Keratinocyte (primary cell): ENCODE data around the gene PPP1R1C. TPM values are rescaled to one million over a fixed set of nuclear protein-coding genes. Genes with fewer than 3 reads are reported as not detected.

ENCODE experiments used
- DNase-seq: peaks from one replicate; pipeline ENCODE4 v3.0.0-alpha.2; 2011; ENCODE audit warnings: low read depth, missing footprints, low spot score
- FAIRE-seq: peaks from 2 replicates; lab custom pipeline; 2011; peaks lifted over from hg19 to GRCh38; lab: Jason Lieb, UNC
- H2AFZ ChIP-seq: 2 replicates; pipeline ENCODE4 v1.6.0; 2012; ENCODE audit warnings: low read length, control low read depth, inconsistent platforms; ENCODE audit not compliant: control insufficient read depth
- H3K27ac ChIP-seq: 2 replicates; pipeline ENCODE4 v1.5.1; 2011; ENCODE audit warnings: low read length; ENCODE audit not compliant: control insufficient read depth, insufficient read depth
- H3K27me3 ChIP-seq: 3 replicates; pipeline ENCODE4 v1.6.0; 2011; ENCODE audit warnings: low read length; ENCODE audit not compliant: control insufficient read depth, insufficient read depth; ENCODE audit errors: extremely low read depth
- H3K36me3 ChIP-seq, 2 experiments: 2 replicates in 1 of 2; 3 replicates in 1 of 2; pipeline ENCODE4 v1.5.1; 2011; ENCODE audit warnings: low read length in 2 of 2, mild to moderate bottlenecking in 1 of 2; ENCODE audit not compliant: control insufficient read depth in 2 of 2, insufficient read depth in 2 of 2; ENCODE audit errors: extremely low read depth in 1 of 2
- H3K4me1 ChIP-seq: 3 replicates; pipeline ENCODE4 v1.5.1; 2011; ENCODE audit warnings: low read length; ENCODE audit not compliant: control insufficient read depth, insufficient read depth; ENCODE audit errors: extremely low read depth
- H3K4me2 ChIP-seq: 3 replicates; pipeline ENCODE4 v1.6.0; 2011; ENCODE audit warnings: low read depth, low read length; ENCODE audit not compliant: control insufficient read depth, insufficient read depth; ENCODE audit errors: extremely low read depth
- H3K4me3 ChIP-seq, 3 experiments: fragments of 200-600 bp in 1 of 3; sonication (generic) in 1 of 3; 2 replicates in 2 of 3; 3 replicates in 1 of 3; pipeline ENCODE4 v1.5.1; 2011 to 2016; ENCODE audit warnings: low read length in 3 of 3, mild to moderate bottlenecking in 3 of 3, control low read depth in 2 of 3, inconsistent platforms in 1 of 3, low read depth in 1 of 3, mixed read lengths in 1 of 3, mixed run types in 1 of 3, moderate library complexity in 1 of 3; ENCODE audit not compliant: control insufficient read depth in 2 of 3, insufficient read depth in 2 of 3; ENCODE audit errors: extremely low read depth in 1 of 3
- H3K79me2 ChIP-seq: 2 replicates; pipeline ENCODE4 v1.6.0; 2012; ENCODE audit warnings: low read length; ENCODE audit not compliant: control insufficient read depth, insufficient read depth
- H3K9ac ChIP-seq: 3 replicates; pipeline ENCODE4 v1.6.0; 2011; ENCODE audit warnings: low read length; ENCODE audit not compliant: control insufficient read depth, insufficient read depth; ENCODE audit errors: extremely low read depth
- H3K9me1 ChIP-seq: 3 replicates; pipeline ENCODE4 v1.6.0; 2011; ENCODE audit warnings: low read length; ENCODE audit not compliant: control insufficient read depth, insufficient read depth; ENCODE audit errors: extremely low read depth
- H3K9me3 ChIP-seq: 2 replicates; pipeline ENCODE4 v1.5.1; 2012; ENCODE audit warnings: low read depth, low read length; ENCODE audit not compliant: control insufficient read depth
- H4K20me1 ChIP-seq: 3 replicates; pipeline ENCODE4 v1.6.0; 2011; ENCODE audit warnings: low read length; ENCODE audit not compliant: control insufficient read depth, insufficient read depth; ENCODE audit errors: extremely low read depth
- EZH2 ChIP-seq: IDR thresholded peaks from one replicate; pipeline ENCODE4 v1.6.1; 2012; ENCODE audit warnings: inconsistent platforms, mild to moderate bottlenecking, low read length, moderate library complexity
- dilution Hi-C: fragments of 300-500 bp; cut with MboI; formaldehyde crosslinking; loops from one replicate; pipeline ENCODE4 v1.7.0; 2020; ENCODE audit warnings: low sequenced_read_pairs; ENCODE audit not compliant: extremely low pct_ligation_motif_present
- polyA plus RNA-seq, 5 experiments: library from polyadenylated mRNA; depleted of rRNA in 3 of 5; stranded (reverse) in 3 of 5; stranded (forward) in 1 of 5; unstranded in 1 of 5; fragments of >200 nt; gene quantifications; 1 replicate in 1 of 5; 2 replicates in 3 of 5; 3 replicates in 1 of 5; pipeline versions ENCODE4 v1.2.1 to v1.2.3, GENCODE V29; 2011 to 2012; ENCODE audit warnings: missing spikeins in 2 of 5, low read depth in 1 of 5, low replicate concordance in 1 of 5
- TF ChIP-seq, protein P1 (sequence below), 3 experiments: IDR thresholded peaks in 1 of 3; conservative IDR thresholded peaks in 1 of 3; optimal IDR thresholded peaks in 1 of 3; 2 replicates in 2 of 3; 3 replicates in 1 of 3; pipeline versions ENCODE3 to v1.5.1; 2011; ENCODE audit warnings: low read length in 3 of 3, mild to moderate bottlenecking in 3 of 3, moderate library complexity in 2 of 3, control low read depth in 1 of 3, inconsistent platforms in 1 of 3; ENCODE audit not compliant: insufficient read depth in 2 of 3; ENCODE audit errors: extremely low read depth in 1 of 3

The PPP1R1C gene
- polyA plus RNA-seq, 1 donor (not counting 4 experiments of a cell fraction or from before 2014, with no cell fraction given) = 4.3 TPM

GRCh38 chr2:182006595-182007341 lies 21.1 kb downstream of the PPP1R1C start:
- H3K79me2 ChIP-seq = no peaks in the 10 kb centered on the region
- H3K9me3 ChIP-seq = no peaks in the 10 kb centered on the region
- H3K27ac ChIP-seq = no peak overlapping the region
- no peak overlapping the region for H3K9ac ChIP-seq
- no peak overlapping the region for H2AFZ ChIP-seq
- peak; percentile 13 for FAIRE-seq
- no peaks in the 10 kb centered on the region for H3K27me3 ChIP-seq
- no peak for DNase-seq
- H3K4me1 ChIP-seq = no peaks in the 10 kb centered on the region
- H3K9me1 ChIP-seq = no peaks in the 10 kb centered on the region
- H3K36me3 ChIP-seq = no peaks in the 10 kb centered on the region
- no peaks in the 10 kb centered on the region for H4K20me1 ChIP-seq
- no peak overlapping the region for H3K4me3 ChIP-seq
- H3K4me2 ChIP-seq = no peak overlapping the region
- dilution Hi-C loops = no loop called here
- TF ChIP-seq, protein P1, sequence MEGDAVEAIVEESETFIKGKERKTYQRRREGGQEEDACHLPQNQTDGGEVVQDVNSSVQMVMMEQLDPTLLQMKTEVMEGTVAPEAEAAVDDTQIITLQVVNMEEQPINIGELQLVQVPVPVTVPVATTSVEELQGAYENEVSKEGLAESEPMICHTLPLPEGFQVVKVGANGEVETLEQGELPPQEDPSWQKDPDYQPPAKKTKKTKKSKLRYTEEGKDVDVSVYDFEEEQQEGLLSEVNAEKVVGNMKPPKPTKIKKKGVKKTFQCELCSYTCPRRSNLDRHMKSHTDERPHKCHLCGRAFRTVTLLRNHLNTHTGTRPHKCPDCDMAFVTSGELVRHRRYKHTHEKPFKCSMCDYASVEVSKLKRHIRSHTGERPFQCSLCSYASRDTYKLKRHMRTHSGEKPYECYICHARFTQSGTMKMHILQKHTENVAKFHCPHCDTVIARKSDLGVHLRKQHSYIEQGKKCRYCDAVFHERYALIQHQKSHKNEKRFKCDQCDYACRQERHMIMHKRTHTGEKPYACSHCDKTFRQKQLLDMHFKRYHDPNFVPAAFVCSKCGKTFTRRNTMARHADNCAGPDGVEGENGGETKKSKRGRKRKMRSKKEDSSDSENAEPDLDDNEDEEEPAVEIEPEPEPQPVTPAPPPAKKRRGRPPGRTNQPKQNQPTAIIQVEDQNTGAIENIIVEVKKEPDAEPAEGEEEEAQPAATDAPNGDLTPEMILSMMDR (optimal IDR thresholded peaks at IDR 0.05 in 1 of 3, IDR thresholded peaks at IDR 0.05 in 1 of 3, conservative IDR thresholded peaks at IDR 0.05 in 1 of 3; ENCODE audit: extremely low read depth in 1 of 3, insufficient read depth in 2 of 3, low read length in 3 of 3) = no peak
- TF ChIP-seq EZH2 = no peak

GRCh38 chr2:182014284-182014683 lies 28.6 kb downstream of the PPP1R1C start:
- TF ChIP-seq, protein P1 (optimal IDR thresholded peaks at IDR 0.05 in 1 of 3, IDR thresholded peaks at IDR 0.05 in 1 of 3, conservative IDR thresholded peaks at IDR 0.05 in 1 of 3; ENCODE audit: extremely low read depth in 1 of 3, insufficient read depth in 2 of 3, low read length in 3 of 3) = no peak
- no peak for TF ChIP-seq EZH2
- Histone ChIP-seq H2AFZ (no peak overlapping the region), H3K9me1 (no peaks in the 10 kb centered on the region), H3K4me1 (no peaks in the 10 kb centered on the region), H4K20me1 (no peaks in the 10 kb centered on the region), H3K4me2 (no peak overlapping the region), H3K79me2 (no peaks in the 10 kb centered on the region), H3K9ac (no peak overlapping the region), H3K9me3 (peaks cover 3% of the 10 kb centered on the region), H3K27me3 (no peaks in the 10 kb centered on the region), H3K27ac (no peak overlapping the region), H3K4me3 (no peak overlapping the region), H3K36me3 (no peaks in the 10 kb centered on the region)
- DNase-seq (no peak), FAIRE-seq (no peak)
- dilution Hi-C loops = no loop called here
